Activated CD8-positive, alpha-beta memory T cell treated with anti-CD3 and anti-CD28 coated beads, Interleukin-2, amount 50 U/mL, for 24 hours (primary cell): ENCODE measurements around the gene ZC3HAV1.
"Not testable (repeated sequence)": the region's sequence is repeated elsewhere in the genome, so short reads cannot be mapped to it uniquely, and the experiment has no call there.

ENCODE experiments used
- DNase-seq: peaks from one replicate; pipeline ENCODE4 v3.0.0-alpha.2; 2020; ENCODE audit errors: extremely low read depth

Gene ZC3HAV1

GRCh38 chr7:139086454-139086853, 23.1 kb downstream of the ZC3HAV1 start:
- DNase-seq: no peak

GRCh38 chr7:139084709-139085108, 24.8 kb downstream of the ZC3HAV1 start:
- DNase-seq: no peak

GRCh38 chr7:139081584-139081983, 27.9 kb downstream of the ZC3HAV1 start:
- no peak for DNase-seq

GRCh38 chr7:139080905-139081304, 28.6 kb downstream of the ZC3HAV1 start:
- DNase-seq: no peak

GRCh38 chr7:139079861-139080260, 29.7 kb downstream of the ZC3HAV1 start:
- no peak for DNase-seq

GRCh38 chr7:139078911-139079310, 30.6 kb downstream of the ZC3HAV1 start:
- DNase-seq: no peak

- no peak for DNase-seq
Observed at GRCh38 chr7:139078399-139078798, 31.1 kb downstream of the ZC3HAV1 start.

- DNase-seq: not testable (repeated sequence)
Observed at GRCh38 chr7:139077706-139078105, 31.8 kb downstream of the ZC3HAV1 start.

- no peak for DNase-seq
Observed at GRCh38 chr7:139075871-139076686, 33.4 kb downstream of the ZC3HAV1 start.

- peak; percentile 43 for DNase-seq
Observed at GRCh38 chr7:139075031-139075652, 34.4 kb downstream of the ZC3HAV1 start.

- no peak for DNase-seq
Observed at GRCh38 chr7:139072796-139073195, 36.7 kb downstream of the ZC3HAV1 start.

- no peak for DNase-seq
Observed at GRCh38 chr7:139071680-139072079, 37.8 kb downstream of the ZC3HAV1 start.

- DNase-seq: no peak
Observed at GRCh38 chr7:139068544-139069399, 40.7 kb downstream of the ZC3HAV1 start.

GRCh38 chr7:139066315-139066714, 43.2 kb downstream of the ZC3HAV1 start:
- DNase-seq: no peak

GRCh38 chr7:139065323-139065722, 44.2 kb downstream of the ZC3HAV1 start:
- DNase-seq: no peak

- no peak for DNase-seq
Observed at GRCh38 chr7:139061416-139061815, 48.1 kb downstream of the ZC3HAV1 start.

GRCh38 chr7:139060695-139061237, 48.8 kb downstream of the ZC3HAV1 start:
- no peak for DNase-seq

GRCh38 chr7:139059905-139060304, 49.6 kb downstream of the ZC3HAV1 start:
- no peak for DNase-seq

GRCh38 chr7:139058943-139059342, 50.6 kb downstream of the ZC3HAV1 start:
- DNase-seq: no peak

- no peak for DNase-seq
Observed at GRCh38 chr7:139055674-139056073, 53.8 kb downstream of the ZC3HAV1 start.

- not testable (repeated sequence) for DNase-seq
Observed at GRCh38 chr7:139054656-139055055, 54.9 kb downstream of the ZC3HAV1 start.

GRCh38 chr7:139054101-139054500, 55.4 kb downstream of the ZC3HAV1 start:
- no peak for DNase-seq
